ENCODE measurements around the gene ATG2A.

Gene ATG2A

GRCh38 chr11:64854157-64854533, 62.9 kb downstream of the ATG2A start:
- Histone ChIP-seq H4K20me1 (ENCODE audit: insufficient read depth) (no peaks in the 10 kb centered on the region), H2AFZ (ENCODE audit: low read depth) (no peak overlapping the region), H3K4me1 (ENCODE audit: low read depth, poor library complexity, severe bottlenecking) (peaks cover 94% of the 10 kb centered on the region), H3K4me3 (IDR thresholded peaks at IDR 0.05; ENCODE audit: insufficient read depth, low read depth, low read length) (no peak overlapping the region), H3K79me2 (ENCODE audit: insufficient read depth, low read depth) (peaks cover 6% of the 10 kb centered on the region; the same call in 1 of the 2 replicates), H3K27me3 (ENCODE audit: insufficient read depth, low read depth) (no peaks in the 10 kb centered on the region), H3K27ac (no peak overlapping the region), H3K36me3 (ENCODE audit: insufficient read depth) (no peaks in the 10 kb centered on the region), H3K9ac (no peak overlapping the region), H3K4me2 (no peak overlapping the region)
- TF ChIP-seq, protein P1, sequence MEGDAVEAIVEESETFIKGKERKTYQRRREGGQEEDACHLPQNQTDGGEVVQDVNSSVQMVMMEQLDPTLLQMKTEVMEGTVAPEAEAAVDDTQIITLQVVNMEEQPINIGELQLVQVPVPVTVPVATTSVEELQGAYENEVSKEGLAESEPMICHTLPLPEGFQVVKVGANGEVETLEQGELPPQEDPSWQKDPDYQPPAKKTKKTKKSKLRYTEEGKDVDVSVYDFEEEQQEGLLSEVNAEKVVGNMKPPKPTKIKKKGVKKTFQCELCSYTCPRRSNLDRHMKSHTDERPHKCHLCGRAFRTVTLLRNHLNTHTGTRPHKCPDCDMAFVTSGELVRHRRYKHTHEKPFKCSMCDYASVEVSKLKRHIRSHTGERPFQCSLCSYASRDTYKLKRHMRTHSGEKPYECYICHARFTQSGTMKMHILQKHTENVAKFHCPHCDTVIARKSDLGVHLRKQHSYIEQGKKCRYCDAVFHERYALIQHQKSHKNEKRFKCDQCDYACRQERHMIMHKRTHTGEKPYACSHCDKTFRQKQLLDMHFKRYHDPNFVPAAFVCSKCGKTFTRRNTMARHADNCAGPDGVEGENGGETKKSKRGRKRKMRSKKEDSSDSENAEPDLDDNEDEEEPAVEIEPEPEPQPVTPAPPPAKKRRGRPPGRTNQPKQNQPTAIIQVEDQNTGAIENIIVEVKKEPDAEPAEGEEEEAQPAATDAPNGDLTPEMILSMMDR (conservative IDR thresholded peaks at IDR 0.05; ENCODE audit: low read depth, low read length), result no peak

- TF ChIP-seq, protein P1 (conservative IDR thresholded peaks at IDR 0.05; ENCODE audit: low read depth, low read length), result no peak
- no peak overlapping the region for H2AFZ ChIP-seq (ENCODE audit: low read depth)
- no peak overlapping the region for H3K4me3 ChIP-seq (IDR thresholded peaks at IDR 0.05; ENCODE audit: insufficient read depth, low read depth, low read length)
- H4K20me1 ChIP-seq (ENCODE audit: insufficient read depth), result no peaks in the 10 kb centered on the region
- peak overlapping the region; percentile 74; the same call in 1 of the 2 replicates for H3K27ac ChIP-seq
- H3K9ac ChIP-seq, result no peak overlapping the region
- H3K4me2 ChIP-seq, result no peak overlapping the region
- peaks cover 94% of the 10 kb centered on the region for H3K4me1 ChIP-seq (ENCODE audit: low read depth, poor library complexity, severe bottlenecking)
- peaks cover 6% of the 10 kb centered on the region; the same call in 1 of the 2 replicates for H3K79me2 ChIP-seq (ENCODE audit: insufficient read depth, low read depth)
- no peaks in the 10 kb centered on the region for H3K36me3 ChIP-seq (ENCODE audit: insufficient read depth)
- H3K27me3 ChIP-seq (ENCODE audit: insufficient read depth, low read depth), result no peaks in the 10 kb centered on the region
These were observed 63.3 kb downstream of the ATG2A start for GRCh38 chr11:64853709-64854108.

GRCh38 chr11:64852804-64853509, 64.1 kb downstream of the ATG2A start:
- peaks cover 94% of the 10 kb centered on the region for H3K4me1 ChIP-seq (ENCODE audit: low read depth, poor library complexity, severe bottlenecking)
- H3K4me3 ChIP-seq (IDR thresholded peaks at IDR 0.05; ENCODE audit: insufficient read depth, low read depth, low read length), result no peak overlapping the region
- H3K27ac ChIP-seq, result peak overlapping the region; percentile 74
- H3K4me2 ChIP-seq, result peak overlapping the region; percentile 80; the same call in 1 of the 2 replicates
- H2AFZ ChIP-seq (ENCODE audit: low read depth), result no peak overlapping the region
- H4K20me1 ChIP-seq (ENCODE audit: insufficient read depth), result no peaks in the 10 kb centered on the region
- peaks cover 6% of the 10 kb centered on the region; the same call in 1 of the 2 replicates for H3K79me2 ChIP-seq (ENCODE audit: insufficient read depth, low read depth)
- H3K36me3 ChIP-seq (ENCODE audit: insufficient read depth), result no peaks in the 10 kb centered on the region
- H3K27me3 ChIP-seq (ENCODE audit: insufficient read depth, low read depth), result no peaks in the 10 kb centered on the region
- TF ChIP-seq, protein P1 (conservative IDR thresholded peaks at IDR 0.05; ENCODE audit: low read depth, low read length), result no peak
- H3K9ac ChIP-seq, result peak overlapping the region; percentile 41; the same call in 1 of the 2 replicates

DNA sequence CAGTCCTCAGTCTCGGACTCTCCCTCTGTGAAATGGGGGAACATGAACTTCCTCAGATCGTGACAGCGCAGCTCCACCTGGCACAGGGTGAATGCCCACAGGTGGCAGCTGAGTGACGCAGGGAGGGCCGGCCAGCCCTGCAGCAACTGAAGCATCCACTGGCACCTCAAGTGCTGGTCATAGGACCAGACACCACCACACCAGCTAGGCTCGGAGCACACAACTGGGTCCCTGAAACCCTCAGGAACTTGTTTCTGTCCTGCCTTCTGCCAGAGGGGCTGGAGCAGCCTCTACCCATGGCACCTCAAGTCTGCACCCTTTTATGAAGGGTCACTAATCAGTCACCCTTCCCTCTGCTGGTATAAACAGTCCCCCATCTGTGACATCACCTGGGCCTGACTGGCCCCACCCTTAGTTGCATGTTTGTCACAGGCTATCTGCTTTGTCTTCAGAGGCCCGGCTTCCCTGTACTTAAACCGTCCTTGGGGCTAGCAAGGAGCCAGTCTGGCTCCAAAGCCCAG, 65.1 kb downstream of the ATG2A start:
- H3K9ac ChIP-seq, result peak overlapping the region; percentile 41; the same call in 1 of the 2 replicates

More for the DNA sequence above, 65.1 kb downstream of the ATG2A start:
- no peaks in the 10 kb centered on the region for H3K36me3 ChIP-seq (ENCODE audit: insufficient read depth)
- peak overlapping the region; percentile 80 for H3K4me2 ChIP-seq
- H3K4me1 ChIP-seq (ENCODE audit: low read depth, poor library complexity, severe bottlenecking), result peaks cover 94% of the 10 kb centered on the region
- H3K79me2 ChIP-seq (ENCODE audit: insufficient read depth, low read depth), result no peaks in the 10 kb centered on the region
- peak overlapping the region; percentile 74 for H3K27ac ChIP-seq
- H3K27me3 ChIP-seq (ENCODE audit: insufficient read depth, low read depth), result no peaks in the 10 kb centered on the region
- no peaks in the 10 kb centered on the region for H4K20me1 ChIP-seq (ENCODE audit: insufficient read depth)
- no peak overlapping the region for H2AFZ ChIP-seq (ENCODE audit: low read depth)
- H3K4me3 ChIP-seq (IDR thresholded peaks at IDR 0.05; ENCODE audit: insufficient read depth, low read depth, low read length), result no peak overlapping the region
- TF ChIP-seq, protein P1 (conservative IDR thresholded peaks at IDR 0.05; ENCODE audit: low read depth, low read length), result no peak
